HG03575 (cell line): ENCODE results near the gene LAMP2.

ENCODE experiments used
- ATAC-seq: cut with Tn5 transposase; IDR thresholded peaks from one replicate; pipeline ENCODE4 v1.9.1; 2021; ENCODE audit not compliant: unreplicated experiment, insufficient number of reproducible peaks, low FRiP score; ENCODE audit errors: extremely low read depth

The LAMP2 gene

GRCh38 chrX:120462370-120462769 is 6.7 kb downstream of the LAMP2 start:
- ATAC-seq, result no peak

DNA sequence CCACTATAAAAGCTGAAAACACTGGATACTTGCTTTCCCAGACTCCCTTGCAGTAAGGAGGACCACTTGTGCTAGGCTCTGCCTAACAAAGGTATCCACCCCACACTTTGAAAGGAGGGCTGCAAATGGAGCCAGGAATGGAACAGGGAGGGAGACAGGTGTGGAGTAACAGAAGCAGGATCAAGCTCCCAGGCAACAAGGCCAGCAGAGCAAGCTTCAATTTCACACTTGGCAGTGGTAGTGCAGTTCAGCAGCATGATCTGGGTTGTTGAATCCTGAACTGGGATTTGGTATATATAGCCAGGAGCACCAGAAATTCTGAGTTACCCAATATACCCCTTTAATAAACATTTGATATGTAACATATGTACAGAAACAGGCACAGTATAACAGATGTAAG is 9.8 kb downstream of the LAMP2 start:
- ATAC-seq, result no peak

GRCh38 chrX:120457766-120458180 is 11.3 kb downstream of the LAMP2 start:
- peak; percentile 61 for ATAC-seq

GRCh38 chrX:120456973-120457372 is 12.1 kb downstream of the LAMP2 start:
- ATAC-seq, result no peak

GRCh38 chrX:120453985-120454384 is 15.1 kb downstream of the LAMP2 start:
- no peak for ATAC-seq

DNA sequence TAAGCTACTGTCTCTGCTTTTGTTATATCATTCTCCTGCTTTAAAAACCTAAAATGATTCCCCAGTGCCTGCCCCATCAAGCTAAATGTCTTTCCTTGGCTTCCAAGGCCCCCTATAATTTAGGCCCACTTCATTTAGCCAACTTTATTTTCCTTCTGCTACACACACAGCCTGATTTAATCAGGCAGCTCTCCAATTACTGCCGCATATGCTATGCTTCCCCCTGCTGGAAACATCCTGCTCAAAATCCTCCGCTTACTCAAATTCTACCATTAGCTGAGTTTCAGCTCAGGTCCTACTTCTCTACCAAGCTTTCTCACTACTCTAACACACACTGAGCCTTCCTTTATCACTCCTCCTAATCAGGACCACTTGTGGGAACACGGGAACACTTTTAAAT is 17.0 kb downstream of the LAMP2 start:
- ATAC-seq, result no peak

- no peak for ATAC-seq
These were observed 18.9 kb downstream of the LAMP2 start for GRCh38 chrX:120450163-120450562.

DNA sequence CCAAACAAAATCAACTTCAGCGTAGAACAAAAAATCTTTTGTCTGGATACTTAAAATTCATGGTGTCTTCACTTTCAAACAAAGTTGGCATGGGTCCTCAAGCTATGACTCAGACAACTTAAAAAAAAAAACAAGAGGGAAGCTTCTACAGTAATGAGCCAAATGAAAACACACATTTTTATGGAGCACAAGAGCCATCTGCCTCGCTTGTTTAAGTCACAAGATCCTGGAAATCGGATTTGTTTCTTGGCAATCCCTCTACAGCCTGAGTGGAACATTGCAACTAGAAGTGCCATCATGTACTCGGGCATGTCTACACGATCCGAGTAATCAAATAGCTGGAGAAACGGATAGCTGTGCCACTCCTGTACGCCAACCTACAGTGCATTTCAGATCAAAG is 22.6 kb downstream of the LAMP2 start:
- no peak for ATAC-seq

DNA sequence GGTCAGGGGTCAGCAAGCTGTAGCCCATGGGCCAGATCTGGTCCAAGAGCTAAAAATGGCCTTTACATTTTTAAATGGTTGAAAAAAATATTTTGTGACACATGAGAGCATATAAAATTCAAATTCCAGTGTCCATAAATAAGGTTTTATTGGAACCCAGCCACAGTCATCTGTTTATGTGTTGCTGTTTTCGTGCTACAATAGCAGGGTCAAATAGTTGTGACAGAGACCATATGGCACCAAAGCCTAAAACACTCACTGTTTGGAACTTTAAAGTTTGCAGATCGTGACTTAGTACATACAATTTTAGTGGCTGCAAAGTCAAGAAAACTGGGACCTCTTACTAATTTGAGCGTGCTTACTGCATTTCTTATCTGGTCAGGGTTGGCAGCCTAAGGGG is 29.2 kb downstream of the LAMP2 start:
- ATAC-seq, result no peak

- no peak for ATAC-seq
These were observed 39.1 kb downstream of the LAMP2 start for GRCh38 chrX:120429776-120430540.

DNA sequence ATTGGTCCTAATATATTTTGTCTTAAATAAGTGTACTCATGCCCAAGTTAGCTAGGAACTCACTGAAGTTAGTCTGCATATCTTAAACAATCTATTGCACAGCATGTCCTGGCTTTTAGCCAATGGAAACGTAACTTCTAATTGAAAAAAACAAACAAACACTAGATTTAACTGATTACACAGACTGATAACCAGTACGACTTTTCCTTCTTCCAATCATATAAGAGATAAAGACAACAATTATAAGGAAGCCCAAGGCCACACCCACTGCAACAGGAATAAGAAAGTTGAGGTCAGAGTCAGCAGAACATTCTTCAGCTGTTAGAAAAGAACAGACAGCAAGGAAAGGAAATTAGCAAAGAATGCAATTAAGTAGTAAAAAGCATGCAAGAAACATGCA is 40.8 kb downstream of the LAMP2 start:
- no peak for ATAC-seq

GRCh38 chrX:120426599-120426998 is 42.5 kb downstream of the LAMP2 start:
- no peak for ATAC-seq

GRCh38 chrX:120419463-120419862 is 49.6 kb downstream of the LAMP2 start:
- no peak for ATAC-seq

DNA sequence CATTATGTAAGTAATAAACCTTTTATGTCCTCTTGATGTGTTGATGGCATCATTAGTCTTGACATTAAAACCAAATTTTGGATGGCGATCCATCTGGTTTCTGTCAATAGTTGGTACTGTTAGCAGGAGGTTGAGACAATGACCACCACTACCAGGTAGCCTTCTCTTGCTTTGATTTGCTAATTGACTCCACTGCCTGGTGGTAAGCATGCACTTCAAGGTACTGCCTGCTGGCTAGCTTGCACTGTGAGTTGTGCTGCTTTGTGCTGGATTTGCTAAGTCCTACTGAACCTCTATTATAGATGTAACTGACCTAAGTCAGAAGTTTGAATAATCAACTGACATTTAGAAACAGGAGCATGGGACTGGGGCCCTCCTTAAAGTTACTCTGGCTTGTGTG is 60.9 kb downstream of the LAMP2 start:
- ATAC-seq, result no peak

DNA sequence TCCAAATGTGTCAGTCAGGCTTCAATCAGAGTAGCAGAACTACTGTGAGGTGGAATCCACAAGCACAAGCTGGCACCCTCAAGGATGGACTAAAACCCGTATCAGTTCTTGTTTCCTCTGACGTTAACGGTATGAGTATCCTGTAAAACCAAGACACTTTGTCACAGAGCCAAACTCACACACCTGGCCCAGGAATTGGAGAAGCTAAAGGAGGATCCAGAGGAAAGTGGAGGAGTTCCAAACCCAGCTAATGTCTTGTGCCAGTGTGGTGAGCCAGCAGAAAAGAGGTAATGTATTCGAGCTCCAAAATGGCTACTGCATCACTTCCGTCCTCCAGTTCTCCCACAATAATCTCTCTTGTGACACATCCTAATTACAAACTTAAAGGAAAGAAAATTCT is 62.5 kb downstream of the LAMP2 start:
- ATAC-seq, result no peak

DNA sequence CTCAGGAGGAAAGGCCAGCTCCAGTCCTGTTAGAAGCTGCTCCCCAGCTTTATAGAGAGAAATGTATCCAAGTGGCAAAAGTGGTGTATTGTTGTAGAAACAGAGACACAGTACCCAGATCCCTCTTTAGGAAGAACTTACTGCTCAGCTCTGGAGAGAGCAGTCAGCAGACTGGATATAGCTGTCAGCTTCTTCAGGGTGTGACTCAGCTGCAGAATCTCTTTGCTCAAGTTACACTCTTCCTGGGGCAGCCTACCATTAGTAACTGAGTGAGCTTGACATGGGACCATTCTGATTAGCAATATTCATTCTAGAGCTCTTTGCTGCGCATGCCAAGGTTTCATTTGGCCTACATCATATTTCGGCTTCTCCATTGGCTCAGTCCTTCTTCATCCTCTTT is 66.7 kb downstream of the LAMP2 start:
- ATAC-seq, result no peak

DNA sequence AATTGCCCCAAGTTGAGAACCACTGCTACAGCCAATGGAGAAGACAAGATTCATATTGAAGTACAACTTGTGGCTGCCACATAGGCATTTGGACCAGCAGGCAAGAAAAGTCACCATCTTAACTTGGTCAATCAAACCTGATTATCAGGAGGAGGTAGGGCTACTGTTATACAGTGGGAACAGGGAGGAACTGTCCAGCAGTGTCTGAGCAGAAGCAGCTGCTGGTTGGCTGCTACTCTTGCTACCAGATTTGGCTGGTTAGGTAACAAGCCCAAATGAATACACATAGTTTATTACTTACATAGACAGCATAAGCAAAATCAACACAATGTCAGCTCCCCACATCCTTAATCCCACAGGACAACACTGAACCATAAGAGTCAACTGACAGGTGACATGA is 67.8 kb downstream of the LAMP2 start:
- no peak for ATAC-seq

DNA sequence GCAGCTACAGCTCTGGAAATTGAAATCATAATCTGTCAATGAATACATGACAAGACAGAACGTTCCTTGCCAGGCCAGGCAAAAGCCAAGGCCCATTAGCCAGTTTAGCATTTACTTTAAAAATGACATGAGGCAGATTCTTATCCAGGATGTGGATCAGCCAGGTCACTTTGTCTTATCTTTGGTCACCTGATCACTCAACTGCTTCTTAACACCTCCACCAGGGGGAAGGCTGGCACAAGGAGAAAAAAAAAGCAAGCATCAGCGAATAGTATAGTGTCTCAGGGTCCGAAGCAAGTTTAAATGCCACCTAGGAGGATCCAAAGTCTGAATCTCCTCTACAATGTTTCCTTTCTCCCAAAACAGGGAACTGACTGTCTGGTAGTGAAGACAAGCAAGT is 88.4 kb downstream of the LAMP2 start:
- ATAC-seq, result no peak

GRCh38 chrX:120379937-120380681 is 89.0 kb downstream of the LAMP2 start:
- no peak for ATAC-seq

- no peak for ATAC-seq
These were observed 90.5 kb downstream of the LAMP2 start for GRCh38 chrX:120378570-120378969.
